HCT116 (cell line): ENCODE results near the gene KRT85. TPM values are rescaled to one million over a fixed set of nuclear protein-coding genes. Genes with fewer than 3 reads are reported as not detected.

Experiments
- ATAC-seq: fragments of 200-7000 bp; cut with Tn5 transposase; 2 replicates; pipeline ENCODE4 v1.9.1; 2020; ENCODE audit warnings: mild to moderate bottlenecking, moderate library complexity
- BruUV-seq: library from RNA; stranded (reverse); fragments of 400-500 nt; replicated peaks from 2 replicates; lab custom pipeline; 2021; lab: Mats Ljungman, UMichigan
- CTCF ChIA-PET: fragments of 300-600 bp; sonication (Branson Sonifier 250); formaldehyde crosslinking; loops from one replicate; lab custom pipeline; 2021; ENCODE audit warnings: antibody characterized with exemption; lab: Charles Lee
- POLR2A ChIA-PET: fragments of 300-600, 350-600 bp; sonication (Branson Sonifier 250); formaldehyde crosslinking; loops from one replicate; lab custom pipeline; 2021; ENCODE audit warnings: antibody characterized with exemption; lab: Charles Lee
- RAD21 ChIA-PET, 2 experiments: fragments of 300-600 bp; sonication (Branson Sonifier 250); formaldehyde crosslinking; loops; one replicate each; lab custom pipeline; 2023; ENCODE audit warnings: low total read pairs in 2 of 2; ENCODE audit not compliant: uncharacterized antibody in 2 of 2, unreplicated experiment in 2 of 2, low non-redundant PET in 1 of 2; lab: Charles Lee
- DNase-seq: peaks from one replicate; pipeline ENCODE4 v3.0.0-alpha.2; 2010; ENCODE audit warnings: low read depth, low spot score
- H2AFZ ChIP-seq: fragments of 200-600 bp; shearing (Covaris generic), sonication (generic); 2 replicates; pipeline ENCODE4 v1.6.1; 2017; ENCODE audit warnings: low read depth, mixed run types, mixed read lengths, antibody characterized with exemption, low read length; ENCODE audit not compliant: poor library complexity, severe bottlenecking
- H3K27ac ChIP-seq: 2 replicates; pipeline ENCODE4 v1.5.1; 2012; ENCODE audit warnings: low read depth, low read length
- H3K27me3 ChIP-seq: fragments of 200-600 bp; sonication (generic); 2 replicates; pipeline ENCODE4 v1.6.1; 2016; ENCODE audit warnings: mixed run types, low read length, mixed read lengths; ENCODE audit not compliant: insufficient read depth
- H3K36me3 ChIP-seq, 2 experiments: fragments of 200-500 bp in 1 of 2; fragments of 200-600 bp in 1 of 2; sonication (Bioruptor generic) in 1 of 2; sonication (generic) in 1 of 2; 2 replicates each; pipeline versions ENCODE4 v1.5.1 to v1.6.1; 2014 to 2016; ENCODE audit warnings: low read length in 2 of 2, inconsistent platforms in 1 of 2, mixed read lengths in 1 of 2, mixed run types in 1 of 2; ENCODE audit not compliant: insufficient read depth in 2 of 2, control insufficient read depth in 1 of 2
- H3K4me1 ChIP-seq, 2 experiments: fragments of 200-600 bp in 1 of 2; sonication (generic) in 1 of 2; 2 replicates each; pipeline versions ENCODE4 v1.5.1 to v1.6.1; 2012 to 2017; ENCODE audit warnings: low read length in 2 of 2, inconsistent platforms in 1 of 2, mild to moderate bottlenecking in 1 of 2, mixed read lengths in 1 of 2, mixed run types in 1 of 2, moderate library complexity in 1 of 2; ENCODE audit not compliant: insufficient read depth in 2 of 2, control insufficient read depth in 1 of 2
- H3K4me2 ChIP-seq: fragments of 200-600 bp; sonication (generic); 2 replicates; pipeline ENCODE4 v1.6.1; 2017; ENCODE audit warnings: mixed run types, low read length, mixed read lengths
- H3K4me3 ChIP-seq, 2 experiments: fragments of 200-600 bp in 1 of 2; sonication (generic) in 1 of 2; replicated peaks in 1 of 2; 2 replicates each; pipeline ENCODE4 v1.5.1; 2011 to 2016; ENCODE audit warnings: low read length in 2 of 2, control low read depth in 1 of 2, low read depth in 1 of 2, mild to moderate bottlenecking in 1 of 2, mixed read lengths in 1 of 2, mixed run types in 1 of 2
- H3K79me2 ChIP-seq: fragments of 200-600 bp; sonication (generic); 2 replicates; pipeline ENCODE4 v1.6.1; 2017; ENCODE audit warnings: mild to moderate bottlenecking, mixed run types, low read length, moderate library complexity, mixed read lengths; ENCODE audit not compliant: insufficient read depth
- H3K9ac ChIP-seq: fragments of 200-600 bp; sonication (generic); 2 replicates; pipeline ENCODE4 v1.6.1; 2016; ENCODE audit warnings: low read length, mixed read lengths
- H3K9me2 ChIP-seq: fragments of 200-600 bp; sonication (generic), shearing (Covaris generic); 2 replicates; pipeline ENCODE4 v1.6.1; 2017; ENCODE audit warnings: mixed run types, mild to moderate bottlenecking, moderate library complexity; ENCODE audit not compliant: insufficient read depth
- H3K9me3 ChIP-seq, 2 experiments: fragments of 200-500 bp in 1 of 2; fragments of 200-600 bp in 1 of 2; sonication (Bioruptor generic) in 1 of 2; sonication (generic) in 1 of 2; 2 replicates each; pipeline ENCODE4 v1.6.1; 2014 to 2017; ENCODE audit warnings: low read length in 2 of 2, mixed read lengths in 2 of 2, inconsistent platforms in 1 of 2, low read depth in 1 of 2, mild to moderate bottlenecking in 1 of 2, mixed run types in 1 of 2, moderate library complexity in 1 of 2; ENCODE audit not compliant: control insufficient read depth in 1 of 2, insufficient read depth in 1 of 2
- H4K20me1 ChIP-seq: fragments of 200-600 bp; sonication (generic), shearing (Covaris generic); 2 replicates; pipeline ENCODE4 v1.6.1; 2017; ENCODE audit warnings: mixed run types, mild to moderate bottlenecking, moderate library complexity; ENCODE audit not compliant: insufficient read depth
- EGR1 ChIP-seq: IDR thresholded peaks from 2 replicates; pipeline ENCODE4 v1.6.1; 2012; ENCODE audit warnings: low read depth
- JUND ChIP-seq: IDR thresholded peaks from 2 replicates; pipeline ENCODE4 v1.6.1; 2012
- POLR2AphosphoS5 ChIP-seq: IDR thresholded peaks from 2 replicates; pipeline ENCODE4 v1.6.1; 2011; ENCODE audit warnings: mild to moderate bottlenecking, low read depth, low read length, moderate library complexity
- RAD21 ChIP-seq: IDR thresholded peaks from 2 replicates; pipeline ENCODE4 v1.6.1; 2012; ENCODE audit warnings: low read depth, mild to moderate bottlenecking
- REST ChIP-seq: IDR thresholded peaks from 2 replicates; pipeline ENCODE4 v1.6.1; 2012; ENCODE audit warnings: low read depth
- SP1 ChIP-seq: IDR thresholded peaks from 2 replicates; pipeline ENCODE4 v1.6.1; 2012; ENCODE audit warnings: low read depth
- SRF ChIP-seq: IDR thresholded peaks from 2 replicates; pipeline ENCODE4 v1.6.1; 2012; ENCODE audit warnings: low read depth
- ZBTB33 ChIP-seq: IDR thresholded peaks from 2 replicates; pipeline ENCODE4 v1.6.1; 2011; ENCODE audit warnings: mild to moderate bottlenecking, low read length, moderate library complexity; ENCODE audit not compliant: insufficient replicate concordance; ENCODE audit errors: extremely low read depth
- intact Hi-C: fragments of 100-400 bp; cut with micrococcal nuclease; formaldehyde crosslinking; loops from 2 replicates; pipeline ENCODE4 v1.10.0; 2022
- total RNA-seq: library from RNA; stranded (reverse); gene quantifications from one replicate; pipeline ENCODE4 v1.2.1, GENCODE V29; 2021; ENCODE audit not compliant: unreplicated experiment
- TF ChIP-seq, protein P1 (sequence below): IDR thresholded peaks from 2 replicates; pipeline ENCODE4 v1.6.1; 2012

The KRT85 gene
- total RNA-seq, 1 experiment from 2014 or later, result not detected

GRCh38 chr12:52402873-52403540, 35.7 kb upstream of the KRT85 start:
- ChIA-PET CTCF (interaction anchor here (1.3 to 1.9 kb wide), 2 partner anchors 7 to 11 kb away, joined by 3 to 5 read pairs; no protein-coding TSS in a partner anchor), POLR2A (no interaction called here), RAD21 (no interaction called here)
- no peak for ATAC-seq
- Histone ChIP-seq H3K4me1 (no peaks in the 10 kb centered on the region), H4K20me1 (no peaks in the 10 kb centered on the region), H2AFZ (no peak overlapping the region), H3K4me3 (no peak overlapping the region), H3K27ac (no peak overlapping the region), H3K9ac (no peak overlapping the region), H3K4me2 (no peak overlapping the region), H3K79me2 (no peaks in the 10 kb centered on the region), H3K27me3 (no peaks in the 10 kb centered on the region), H3K36me3 (no peaks in the 10 kb centered on the region), H3K9me3 (no peaks in the 10 kb centered on the region), H3K9me2 (no peaks in the 10 kb centered on the region)
- intact Hi-C loops, result no loop called here
- no TSS peak for BruUV-seq
- TF ChIP-seq SP1 (no peak), EGR1 (no peak), REST (no peak), POLR2AphosphoS5 (no peak), JUND (no peak), SRF (no peak), RAD21 (no peak), ZBTB33 (no peak)
- TF ChIP-seq, protein P1, sequence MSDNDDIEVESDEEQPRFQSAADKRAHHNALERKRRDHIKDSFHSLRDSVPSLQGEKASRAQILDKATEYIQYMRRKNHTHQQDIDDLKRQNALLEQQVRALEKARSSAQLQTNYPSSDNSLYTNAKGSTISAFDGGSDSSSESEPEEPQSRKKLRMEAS, result no peak
- DNase-seq, result no peak
